Upper lobe of left lung (tissue), 4 donors: Measurements from ENCODE around the gene PCDHA2.

Experiments used
- CTCF ChIP-seq, 6 experiments: fragments of 450-650 bp in 4 of 6; fragments of 200-600 bp in 2 of 6; sonication (generic) in 2 of 6; IDR thresholded peaks; one replicate each; pipeline ENCODE4 v1.5.1; 2016 to 2019; ENCODE audit warnings: antibody characterized with exemption in 6 of 6
- EP300 ChIP-seq, 4 donors: sonication (generic); formaldehyde crosslinking; IDR thresholded peaks; one replicate each; pipeline ENCODE4 v1.5.1; 2017; ENCODE audit warnings: antibody characterized with exemption in 4 of 4, control low read depth in 2 of 4
- POLR2AphosphoS5 ChIP-seq, 2 donors: sonication (generic); formaldehyde crosslinking; IDR thresholded peaks; one replicate each; pipeline ENCODE4 v1.5.1; 2017; ENCODE audit warnings: antibody characterized with exemption in 2 of 2

GRCh38 chr5:140764177-140764973 is 30.3 kb upstream of the PCDHA2 start:
- TF ChIP-seq CTCF (IDR thresholded peaks at IDR 0.05) (no peak), EP300 (IDR thresholded peaks at IDR 0.05) (no peak), POLR2AphosphoS5 (IDR thresholded peaks at IDR 0.05) (no peak)
